PFSK-1 (cell line): ENCODE results near the gene GALNT12.

Source experiments
- FOXP2 ChIP-seq: optimal IDR thresholded peaks from 2 replicates; pipeline ENCODE3; 2011; ENCODE audit warnings: borderline replicate concordance, control low read depth, inconsistent platforms; ENCODE audit not compliant: insufficient read depth; ENCODE audit errors: extremely low read length, extremely low read depth
- POLR2AphosphoS5 ChIP-seq: IDR thresholded peaks from 2 replicates; pipeline ENCODE4 v1.6.1; 2012; ENCODE audit warnings: low read depth, mild to moderate bottlenecking, control low read depth, low read length, moderate library complexity
- SIN3A ChIP-seq: IDR thresholded peaks from 2 replicates; pipeline ENCODE4 v1.6.1; 2012; ENCODE audit warnings: mild to moderate bottlenecking, low read length, moderate library complexity, borderline replicate concordance; ENCODE audit not compliant: insufficient read depth
- TAF1 ChIP-seq: IDR thresholded peaks from 2 replicates; pipeline ENCODE4 v1.6.1; 2012; ENCODE audit warnings: low read length, control low read depth, borderline replicate concordance; ENCODE audit not compliant: insufficient read depth
- TF ChIP-seq, protein P1 (sequence below), 2 experiments: IDR thresholded peaks; 2 replicates each; pipeline versions ENCODE4 v1.6.1 to v1.8.0; 2011 to 2012; ENCODE audit warnings: low read depth in 2 of 2, low read length in 2 of 2, control low read depth in 1 of 2, inconsistent platforms in 1 of 2, mild to moderate bottlenecking in 1 of 2, moderate library complexity in 1 of 2; ENCODE audit not compliant: insufficient read depth in 1 of 2

Gene GALNT12

DNA sequence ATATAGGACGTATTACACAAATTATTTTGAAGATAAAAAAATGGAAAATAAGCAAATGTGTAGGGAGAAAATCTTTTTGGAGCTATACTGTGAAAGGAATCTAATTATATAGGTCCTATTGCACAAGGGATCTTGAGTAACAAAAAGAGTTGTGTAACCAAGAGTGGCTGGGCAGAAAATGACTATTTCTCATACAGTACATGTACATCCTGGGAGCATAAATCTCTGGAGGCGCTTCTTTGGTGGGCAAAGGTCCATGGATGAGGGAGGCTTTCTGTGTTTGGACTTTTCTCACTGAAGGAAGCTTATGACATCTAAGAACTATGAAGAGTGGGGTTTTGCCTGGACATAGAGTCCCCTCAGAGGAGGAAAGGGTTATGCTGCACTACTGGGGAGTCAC is 40.9 kb upstream of the GALNT12 start:
- TF ChIP-seq FOXP2, result no peak
- no peak for TF ChIP-seq SIN3A
- no peak for TF ChIP-seq TAF1
- TF ChIP-seq, protein P1, sequence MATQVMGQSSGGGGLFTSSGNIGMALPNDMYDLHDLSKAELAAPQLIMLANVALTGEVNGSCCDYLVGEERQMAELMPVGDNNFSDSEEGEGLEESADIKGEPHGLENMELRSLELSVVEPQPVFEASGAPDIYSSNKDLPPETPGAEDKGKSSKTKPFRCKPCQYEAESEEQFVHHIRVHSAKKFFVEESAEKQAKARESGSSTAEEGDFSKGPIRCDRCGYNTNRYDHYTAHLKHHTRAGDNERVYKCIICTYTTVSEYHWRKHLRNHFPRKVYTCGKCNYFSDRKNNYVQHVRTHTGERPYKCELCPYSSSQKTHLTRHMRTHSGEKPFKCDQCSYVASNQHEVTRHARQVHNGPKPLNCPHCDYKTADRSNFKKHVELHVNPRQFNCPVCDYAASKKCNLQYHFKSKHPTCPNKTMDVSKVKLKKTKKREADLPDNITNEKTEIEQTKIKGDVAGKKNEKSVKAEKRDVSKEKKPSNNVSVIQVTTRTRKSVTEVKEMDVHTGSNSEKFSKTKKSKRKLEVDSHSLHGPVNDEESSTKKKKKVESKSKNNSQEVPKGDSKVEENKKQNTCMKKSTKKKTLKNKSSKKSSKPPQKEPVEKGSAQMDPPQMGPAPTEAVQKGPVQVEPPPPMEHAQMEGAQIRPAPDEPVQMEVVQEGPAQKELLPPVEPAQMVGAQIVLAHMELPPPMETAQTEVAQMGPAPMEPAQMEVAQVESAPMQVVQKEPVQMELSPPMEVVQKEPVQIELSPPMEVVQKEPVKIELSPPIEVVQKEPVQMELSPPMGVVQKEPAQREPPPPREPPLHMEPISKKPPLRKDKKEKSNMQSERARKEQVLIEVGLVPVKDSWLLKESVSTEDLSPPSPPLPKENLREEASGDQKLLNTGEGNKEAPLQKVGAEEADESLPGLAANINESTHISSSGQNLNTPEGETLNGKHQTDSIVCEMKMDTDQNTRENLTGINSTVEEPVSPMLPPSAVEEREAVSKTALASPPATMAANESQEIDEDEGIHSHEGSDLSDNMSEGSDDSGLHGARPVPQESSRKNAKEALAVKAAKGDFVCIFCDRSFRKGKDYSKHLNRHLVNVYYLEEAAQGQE (IDR thresholded peaks at IDR 0.05; ENCODE audit: insufficient read depth in 1 of 2, low read depth in 2 of 2, low read length in 2 of 2), result no peak
- TF ChIP-seq POLR2AphosphoS5, result no peak

DNA sequence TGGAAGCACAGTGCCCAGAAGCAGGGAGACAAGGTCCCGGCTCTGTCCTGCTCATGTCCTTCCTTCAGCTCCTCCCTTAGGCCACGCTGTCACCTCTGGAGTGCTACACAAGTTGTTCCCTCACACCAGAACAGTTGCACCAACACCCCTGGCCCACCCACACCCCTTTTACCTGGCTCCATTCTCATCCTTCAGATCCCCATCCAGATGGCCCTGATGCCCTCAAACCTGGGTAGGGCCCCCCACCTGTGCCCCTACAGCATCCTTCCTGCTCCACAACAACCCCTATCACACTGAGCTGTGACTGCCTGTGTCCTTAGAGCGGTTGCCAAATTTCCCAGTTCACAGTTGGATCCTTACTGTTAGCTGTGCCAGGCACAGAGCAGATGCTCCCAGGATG is 40.3 kb upstream of the GALNT12 start:
- TF ChIP-seq FOXP2, result no peak
- no peak for TF ChIP-seq SIN3A
- TF ChIP-seq POLR2AphosphoS5, result no peak
- TF ChIP-seq, protein P1 (IDR thresholded peaks at IDR 0.05; ENCODE audit: insufficient read depth in 1 of 2, low read depth in 2 of 2, low read length in 2 of 2), result no peak
- TF ChIP-seq TAF1, result no peak

DNA sequence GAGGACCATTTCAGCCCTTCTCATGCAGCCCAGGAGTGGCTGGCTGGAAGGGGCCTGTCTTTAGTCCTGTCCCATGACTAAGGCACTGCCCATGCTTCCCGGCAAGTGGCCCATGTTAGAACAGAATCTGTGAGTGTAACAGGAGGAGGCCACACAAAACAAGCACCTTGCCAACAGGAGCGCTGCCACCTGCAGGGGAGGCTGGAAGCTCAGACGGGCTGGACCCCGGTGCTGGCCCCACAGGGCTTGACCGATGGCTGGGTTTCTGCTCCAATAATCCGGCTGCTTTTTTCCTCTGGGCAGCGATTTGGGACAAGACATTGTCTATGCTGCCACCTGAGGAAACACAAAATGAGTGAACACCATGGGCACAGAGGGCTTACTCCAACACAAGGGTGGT is 39.6 kb upstream of the GALNT12 start:
- TF ChIP-seq TAF1 (no peak), SIN3A (no peak), FOXP2 (no peak), POLR2AphosphoS5 (no peak)
- TF ChIP-seq, protein P1 (IDR thresholded peaks at IDR 0.05; ENCODE audit: insufficient read depth in 1 of 2, low read depth in 2 of 2, low read length in 2 of 2), result no peak

DNA sequence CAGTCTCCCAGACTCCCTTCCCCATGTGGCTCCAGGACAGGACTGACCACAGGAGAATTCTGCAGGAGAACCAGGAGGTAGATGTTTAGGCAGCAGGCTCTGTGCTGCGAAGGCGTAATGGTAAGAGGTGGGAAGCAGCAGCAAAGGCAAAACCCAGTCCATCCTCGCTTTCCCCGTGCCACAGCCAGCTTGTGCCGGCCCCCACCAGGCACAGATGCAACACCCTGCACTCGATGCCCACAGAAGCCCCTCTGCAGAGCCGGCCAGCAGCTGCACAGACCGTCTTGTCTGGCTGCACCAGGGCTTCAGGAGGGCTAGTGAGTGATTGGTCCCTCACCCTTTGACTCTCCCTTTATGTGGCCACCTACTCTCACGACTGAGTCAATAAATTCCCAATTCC is 39.1 kb upstream of the GALNT12 start:
- no peak for TF ChIP-seq SIN3A
- TF ChIP-seq, protein P1 (IDR thresholded peaks at IDR 0.05; ENCODE audit: insufficient read depth in 1 of 2, low read depth in 2 of 2, low read length in 2 of 2), result no peak
- no peak for TF ChIP-seq FOXP2
- TF ChIP-seq POLR2AphosphoS5, result no peak
- no peak for TF ChIP-seq TAF1

DNA sequence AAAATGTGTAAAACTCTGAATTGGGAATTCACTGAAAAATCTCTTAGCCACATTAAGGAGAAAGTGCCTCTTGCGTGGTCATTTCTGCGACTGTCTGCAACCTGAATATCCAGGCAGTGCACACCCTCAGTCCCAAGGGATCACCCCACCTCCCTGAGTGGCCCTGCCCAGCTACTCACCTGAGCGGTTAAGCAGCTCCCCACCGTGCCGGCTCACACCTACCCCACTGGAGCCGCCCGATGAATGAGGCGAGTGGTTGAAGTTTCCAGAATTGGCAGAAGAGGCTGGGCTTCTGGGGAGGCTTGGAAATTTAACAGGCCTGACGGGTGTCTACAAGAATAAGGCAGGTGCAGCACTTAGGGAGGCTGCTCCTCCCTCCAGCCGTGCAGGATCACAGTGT is 36.8 kb upstream of the GALNT12 start:
- TF ChIP-seq, protein P1 (IDR thresholded peaks at IDR 0.05; ENCODE audit: insufficient read depth in 1 of 2, low read depth in 2 of 2, low read length in 2 of 2), result no peak
- TF ChIP-seq FOXP2 (no peak), SIN3A (no peak), TAF1 (no peak), POLR2AphosphoS5 (no peak)
